A673 (cell line): ENCODE measurements around the gene SYVN1. TPM values are rescaled to one million over a fixed set of nuclear protein-coding genes. Genes with fewer than 3 reads are reported as not detected.

Experiments used
- BruUV-seq: library from RNA; stranded (reverse); fragments of 400-500 nt; replicated peaks from 2 replicates; lab custom pipeline; 2021; lab: Mats Ljungman, UMichigan
- CTCF ChIA-PET: fragments of 300-600 bp; sonication (Branson Sonifier 250); formaldehyde crosslinking; loops from one replicate; lab custom pipeline; 2022; ENCODE audit warnings: antibody characterized with exemption; lab: Charles Lee
- POLR2A ChIA-PET: fragments of 300-600 bp; sonication (Branson Sonifier 250); formaldehyde crosslinking; loops from one replicate; lab custom pipeline; 2022; ENCODE audit warnings: antibody characterized with exemption; ENCODE audit not compliant: low non-redundant PET; lab: Charles Lee
- DNase-seq: peaks from one replicate; pipeline ENCODE4 v3.0.0-alpha.2; 2015; ENCODE audit warnings: low spot score
- H3K27ac ChIP-seq: fragments of 200-600 bp; sonication (generic); 2 replicates; pipeline ENCODE4 v1.5.1; 2016; ENCODE audit warnings: mixed run types, low read depth, mild to moderate bottlenecking, mixed read lengths, antibody characterized with exemption, low read length; ENCODE audit not compliant: poor library complexity, severe bottlenecking
- H3K27me3 ChIP-seq: fragments of 200-600 bp; sonication (generic); replicated peaks from 2 replicates; pipeline ENCODE4 v1.6.1; 2017; ENCODE audit warnings: mixed run types, low read depth, mild to moderate bottlenecking, mixed read lengths, antibody characterized with exemption, low read length; ENCODE audit not compliant: insufficient read depth, poor library complexity
- H3K36me3 ChIP-seq: fragments of 200-600 bp; sonication (generic); 2 replicates; pipeline ENCODE4 v1.6.1; 2016; ENCODE audit warnings: mixed run types, mild to moderate bottlenecking, mixed read lengths, antibody characterized with exemption, low read length; ENCODE audit not compliant: insufficient read depth, poor library complexity, severe bottlenecking
- H3K4me1 ChIP-seq: fragments of 200-600 bp; sonication (generic); 2 replicates; pipeline ENCODE4 v1.6.1; 2017; ENCODE audit warnings: mixed run types, mild to moderate bottlenecking, mixed read lengths, antibody characterized with exemption, low read length; ENCODE audit not compliant: insufficient read depth, poor library complexity, severe bottlenecking
- H3K4me3 ChIP-seq: fragments of 200-600 bp; sonication (generic); 2 replicates; pipeline ENCODE4 v1.5.1; 2016; ENCODE audit warnings: low read depth, mixed run types, mild to moderate bottlenecking, mixed read lengths, low read length; ENCODE audit not compliant: poor library complexity, severe bottlenecking
- H3K9me3 ChIP-seq: fragments of 200-600 bp; sonication (generic); 2 replicates; pipeline ENCODE4 v1.6.1; 2016; ENCODE audit warnings: mixed run types, low read depth, mild to moderate bottlenecking, mixed read lengths, antibody characterized with exemption, low read length; ENCODE audit not compliant: poor library complexity, severe bottlenecking
- EZH2 ChIP-seq: fragments of 200-600 bp; sonication (generic); IDR thresholded peaks from 2 replicates; pipeline ENCODE4 v1.6.1; 2017; ENCODE audit warnings: borderline replicate concordance, low read depth, mild to moderate bottlenecking, mixed read lengths, antibody characterized with exemption, low read length; ENCODE audit not compliant: poor library complexity, severe bottlenecking
- intact Hi-C: fragments of 100-400 bp; cut with micrococcal nuclease; formaldehyde crosslinking; loops from one replicate; pipeline ENCODE4 v1.10.0; 2022; ENCODE audit not compliant: unreplicated experiment
- total RNA-seq: library from RNA; stranded (reverse); gene quantifications from 2 replicates; pipeline ENCODE4 v1.2.3, GENCODE V29; 2021
- TF ChIP-seq, protein P1 (sequence below): fragments of 300-800, 200-600 bp; sonication (generic); conservative IDR thresholded peaks from 2 replicates; pipeline ENCODE4 v1.5.1; 2017; ENCODE audit warnings: low read depth, mild to moderate bottlenecking, antibody characterized with exemption, low read length, moderate library complexity, mixed read lengths

Gene SYVN1
- total RNA-seq, 1 experiment from 2014 or later: 48.5 TPM

DNA sequence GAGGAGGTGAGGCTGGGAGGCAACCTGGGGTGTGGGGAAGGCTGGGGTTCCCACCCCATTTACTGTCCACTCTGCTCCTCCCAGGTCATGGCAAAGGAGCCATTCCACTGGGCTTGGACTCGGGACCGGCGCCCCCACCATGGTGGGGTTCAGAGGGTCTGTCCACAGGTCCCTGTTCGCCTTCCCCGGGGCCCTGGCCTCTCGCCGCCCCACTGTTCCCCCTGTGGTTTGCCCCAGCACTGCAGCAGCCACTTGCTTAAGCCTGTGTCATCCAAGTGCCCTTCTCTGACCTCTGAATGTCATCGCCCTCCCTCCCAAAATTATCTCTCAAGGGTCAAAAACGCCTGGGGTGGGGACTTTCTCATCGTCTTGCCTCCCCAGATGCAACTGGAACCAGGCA lies 38.3 kb upstream of the SYVN1 start:
- H3K4me3 ChIP-seq: no peak overlapping the region
- POLR2A ChIA-PET: no interaction called here
- H3K27ac ChIP-seq: no peak overlapping the region
- no peaks in the 10 kb centered on the region for H3K36me3 ChIP-seq
- CTCF ChIA-PET: no interaction called here
- BruUV-seq: no TSS peak
- H3K27me3 ChIP-seq: no peaks in the 10 kb centered on the region
- TF ChIP-seq, protein P1, sequence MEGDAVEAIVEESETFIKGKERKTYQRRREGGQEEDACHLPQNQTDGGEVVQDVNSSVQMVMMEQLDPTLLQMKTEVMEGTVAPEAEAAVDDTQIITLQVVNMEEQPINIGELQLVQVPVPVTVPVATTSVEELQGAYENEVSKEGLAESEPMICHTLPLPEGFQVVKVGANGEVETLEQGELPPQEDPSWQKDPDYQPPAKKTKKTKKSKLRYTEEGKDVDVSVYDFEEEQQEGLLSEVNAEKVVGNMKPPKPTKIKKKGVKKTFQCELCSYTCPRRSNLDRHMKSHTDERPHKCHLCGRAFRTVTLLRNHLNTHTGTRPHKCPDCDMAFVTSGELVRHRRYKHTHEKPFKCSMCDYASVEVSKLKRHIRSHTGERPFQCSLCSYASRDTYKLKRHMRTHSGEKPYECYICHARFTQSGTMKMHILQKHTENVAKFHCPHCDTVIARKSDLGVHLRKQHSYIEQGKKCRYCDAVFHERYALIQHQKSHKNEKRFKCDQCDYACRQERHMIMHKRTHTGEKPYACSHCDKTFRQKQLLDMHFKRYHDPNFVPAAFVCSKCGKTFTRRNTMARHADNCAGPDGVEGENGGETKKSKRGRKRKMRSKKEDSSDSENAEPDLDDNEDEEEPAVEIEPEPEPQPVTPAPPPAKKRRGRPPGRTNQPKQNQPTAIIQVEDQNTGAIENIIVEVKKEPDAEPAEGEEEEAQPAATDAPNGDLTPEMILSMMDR: no peak
- no peak for TF ChIP-seq EZH2
- no peaks in the 10 kb centered on the region for H3K9me3 ChIP-seq
- DNase-seq: no peak
- H3K4me1 ChIP-seq: no peaks in the 10 kb centered on the region
- intact Hi-C loops: no loop called here

DNA sequence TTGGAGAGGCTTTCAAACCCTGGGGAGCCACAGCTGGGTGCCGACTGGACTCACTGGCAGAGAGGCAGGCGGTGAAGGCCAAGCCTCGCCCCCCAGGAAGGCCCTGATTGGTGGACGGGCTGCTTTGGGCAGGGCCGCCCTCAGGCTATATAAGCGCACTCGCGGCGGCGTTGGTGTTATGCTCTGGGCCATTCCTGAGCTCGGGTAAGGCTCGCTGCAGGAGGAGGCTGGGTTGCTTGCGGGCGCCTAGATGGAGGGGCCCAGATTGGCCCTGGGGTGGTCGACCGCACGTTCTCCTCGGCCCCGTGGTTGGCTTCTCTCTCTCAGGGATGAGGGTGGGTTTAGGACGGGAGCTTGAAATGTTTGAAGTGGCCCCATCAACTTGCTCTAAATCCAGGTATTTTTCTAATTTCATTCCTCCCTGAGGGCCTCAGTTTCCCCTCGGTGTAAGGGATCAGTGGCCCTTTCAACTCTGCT lies 35.8 kb upstream of the SYVN1 start, which contains the start of gene SPDYC:
TSS of gene SPDYC (plus strand) at position 176 of the 477 bp plus-strand sequence. CDS start 1,125 bp downstream, outside the sequence.
- Histone ChIP-seq H3K4me1 (no peaks in the 10 kb centered on the region), H3K36me3 (no peaks in the 10 kb centered on the region), H3K27me3 (no peaks in the 10 kb centered on the region), H3K9me3 (no peaks in the 10 kb centered on the region), H3K4me3 (no peak within 1 kb of the TSS), H3K27ac (no peak within 1 kb of the TSS)
- intact Hi-C loops: no loop called here
- no TSS peak for BruUV-seq
- DNase-seq: no peak
- ChIA-PET POLR2A (no interaction called here), CTCF (no interaction called here)
- no peak for TF ChIP-seq EZH2
- TF ChIP-seq, protein P1: no peak

DNA sequence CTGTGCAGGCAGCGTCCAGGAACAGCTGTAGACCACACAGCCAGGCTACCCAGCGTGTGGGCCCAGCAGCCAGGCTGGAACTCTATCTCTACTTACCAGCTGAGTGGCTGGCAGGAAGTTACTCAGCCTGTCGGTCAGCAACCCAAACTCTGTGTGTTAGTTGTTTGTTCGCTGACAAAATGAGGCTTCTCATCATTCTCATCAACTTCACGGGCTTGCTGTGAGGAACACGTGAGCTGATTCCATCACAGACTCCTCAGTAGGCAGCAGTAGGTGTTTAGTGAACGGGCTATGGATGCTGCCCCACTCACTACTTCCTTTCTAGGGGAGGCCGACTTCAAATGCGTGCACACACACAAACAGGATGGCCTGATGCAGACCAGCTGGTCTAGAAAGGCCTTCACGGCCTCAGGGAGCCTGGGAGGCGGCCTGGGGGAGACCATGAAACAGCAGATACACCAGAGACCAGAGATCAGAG lies 34.9 kb upstream of the SYVN1 start:
- no peaks in the 10 kb centered on the region for H3K27me3 ChIP-seq
- no TSS peak for BruUV-seq
- intact Hi-C loops: no loop called here
- H3K4me3 ChIP-seq: no peak overlapping the region
- ChIA-PET POLR2A (no interaction called here), CTCF (no interaction called here)
- H3K9me3 ChIP-seq: no peaks in the 10 kb centered on the region
- TF ChIP-seq, protein P1: no peak
- no peak for TF ChIP-seq EZH2
- no peaks in the 10 kb centered on the region for H3K36me3 ChIP-seq
- no peak overlapping the region for H3K27ac ChIP-seq
- DNase-seq: no peak
- no peaks in the 10 kb centered on the region for H3K4me1 ChIP-seq
